ENCODE data around the gene DNAJC5G.
"Not testable (repeated sequence)": the region's sequence is repeated elsewhere in the genome, so short reads cannot be mapped to it uniquely, and the experiment has no call there.

The DNAJC5G gene

GRCh38 chr2:27251766-27252165 is 23.5 kb upstream of the DNAJC5G start:
- DNase-seq (ENCODE audit: low read depth, low spot score): no peak

- DNase-seq (ENCODE audit: low read depth, low spot score): no peak
Measured at GRCh38 chr2:27255187-27255586, 20.0 kb upstream of the DNAJC5G start.

GRCh38 chr2:27255660-27256059 is 19.6 kb upstream of the DNAJC5G start:
- no peak for DNase-seq (ENCODE audit: low read depth, low spot score)

- no peak for DNase-seq (ENCODE audit: low read depth, low spot score)
Measured at GRCh38 chr2:27256855-27257454, 18.3 kb upstream of the DNAJC5G start.

GRCh38 chr2:27258051-27258450 is 17.2 kb upstream of the DNAJC5G start:
- no peak for DNase-seq (ENCODE audit: low read depth, low spot score)

- DNase-seq (ENCODE audit: low read depth, low spot score): no peak
Measured at GRCh38 chr2:27261241-27261925, 13.8 kb upstream of the DNAJC5G start.

GRCh38 chr2:27261926-27262298 is 13.3 kb upstream of the DNAJC5G start:
- DNase-seq (ENCODE audit: low read depth, low spot score): no peak

- DNase-seq (ENCODE audit: low read depth, low spot score): peak; percentile 38
Measured at GRCh38 chr2:27262379-27263286, 12.6 kb upstream of the DNAJC5G start, which contains the start of gene SLC30A3. SLC30A3 (minus strand) TSS chr2:27263047; CDS start chr2:27262906, 141 bp downstream.

- no peak for DNase-seq (ENCODE audit: low read depth, low spot score)
Measured at GRCh38 chr2:27263287-27264252, 11.7 kb upstream of the DNAJC5G start.

GRCh38 chr2:27264253-27264752 is 10.9 kb upstream of the DNAJC5G start:
- no peak for DNase-seq (ENCODE audit: low read depth, low spot score)

- DNase-seq (ENCODE audit: low read depth, low spot score): peak; percentile 77
Measured at GRCh38 chr2:27264753-27265535, 10.3 kb upstream of the DNAJC5G start.

GRCh38 chr2:27265536-27265870 is 9.7 kb upstream of the DNAJC5G start:
- DNase-seq (ENCODE audit: low read depth, low spot score): no peak

- DNase-seq (ENCODE audit: low read depth, low spot score): not testable (repeated sequence)
Measured at GRCh38 chr2:27268296-27268695, 6.9 kb upstream of the DNAJC5G start.

- no peak for DNase-seq (ENCODE audit: low read depth, low spot score)
Measured at GRCh38 chr2:27270131-27270530, 5.1 kb upstream of the DNAJC5G start.

- DNase-seq (ENCODE audit: low read depth, low spot score): no peak
Measured at GRCh38 chr2:27270670-27271069, 4.6 kb upstream of the DNAJC5G start.

- DNase-seq (ENCODE audit: low read depth, low spot score): no peak
Measured at GRCh38 chr2:27271631-27272340, 3.4 kb upstream of the DNAJC5G start.

- not testable (repeated sequence) for DNase-seq (ENCODE audit: low read depth, low spot score)
Measured at GRCh38 chr2:27272537-27273522, 2.4 kb upstream of the DNAJC5G start.

- DNase-seq (ENCODE audit: low read depth, low spot score): no peak
Measured at GRCh38 chr2:27278010-27278409, 2.8 kb downstream of the DNAJC5G start.
